Measurements from ENCODE around the gene HPCAL1. TPM values are rescaled to one million over a fixed set of nuclear protein-coding genes. Genes with fewer than 3 reads are reported as not detected.
A peak's percentile ranks its signal among the peaks of the same experiment; 100 is the strongest.

The HPCAL1 gene
- polyA plus RNA-seq, 3 donors: 82.1 to 99.5 (median 98.0) TPM

DNA sequence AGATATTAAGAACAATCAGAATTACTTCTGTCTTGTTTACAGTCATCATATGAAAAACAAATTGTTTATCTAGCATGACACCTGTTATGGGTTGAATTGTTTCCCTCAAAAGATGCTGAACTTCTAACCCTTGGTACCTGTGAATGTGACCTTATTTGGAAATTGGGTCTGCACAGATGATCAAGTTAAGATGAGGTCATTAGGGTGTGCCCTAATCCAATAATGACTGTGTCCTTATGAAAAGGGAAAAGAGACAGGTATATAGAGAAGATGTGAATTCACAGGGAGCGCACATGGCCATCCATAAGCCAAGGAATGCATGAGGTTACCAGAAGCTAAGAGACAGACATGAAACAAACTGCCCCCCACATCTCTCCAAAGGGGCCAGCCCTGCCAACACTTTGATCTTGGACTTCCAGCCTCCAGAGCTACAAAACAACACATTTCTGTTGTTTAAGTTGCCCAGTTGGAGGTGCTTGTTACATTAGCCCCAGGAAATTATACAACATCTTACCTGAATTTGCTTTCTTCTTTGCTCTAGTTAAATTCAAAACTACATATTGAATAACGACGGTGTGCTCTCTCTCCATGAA, 2.3 kb upstream of the HPCAL1 start:
- Histone ChIP-seq H3K4me2 (replicated peaks; ENCODE audit: extremely low read depth, low read length, poor library complexity, severe bottlenecking) (no peak overlapping the region), H3K4me1 (ENCODE audit: control insufficient read depth in 1 of 2, insufficient read depth in 2 of 2, low read length in 2 of 2) (peaks cover 50 to 79% of the 10 kb centered on the region in 2 donors), H3K27me3 (ENCODE audit: control insufficient read depth in 2 of 2, insufficient read depth in 2 of 2, low read length in 2 of 2) (no peaks in the 10 kb centered on the region), H3K4me3 (replicated peaks in 1 of 3; ENCODE audit: low read depth in 2 of 3, low read length in 3 of 3) (no peak overlapping the region), H3K9me3 (replicated peaks in 1 of 2; ENCODE audit: control insufficient read depth in 1 of 2, insufficient read depth in 1 of 2, low read length in 2 of 2) (no peaks in the 10 kb centered on the region), H2AFZ (ENCODE audit: insufficient read depth, low read depth, low read length, poor library complexity, severe bottlenecking) (no peak overlapping the region), H3K79me2 (ENCODE audit: insufficient read depth, low read length) (peaks cover 27% of the 10 kb centered on the region), H4K20me1 (ENCODE audit: insufficient read depth, low read length) (peaks cover 25% of the 10 kb centered on the region), H3K36me3 (replicated peaks in 1 of 2; ENCODE audit: control insufficient read depth in 1 of 2, insufficient read depth in 2 of 2, low read length in 2 of 2) (no peaks in the 10 kb centered on the region), H3K9ac (ENCODE audit: insufficient read depth, low read length, poor library complexity, severe bottlenecking) (no peak overlapping the region), H3K27ac (ENCODE audit: low read depth in 1 of 2, low read length in 2 of 2) (no peak overlapping the region)
- Mint-ChIP-seq H3K27me3 (ENCODE audit: low read depth in 3 of 3) (peaks cover 0 to 5% (median 1%) of the 10 kb centered on the region in 3 donors), H3K27ac (peak overlapping the region in 6 of 7 donors; percentile 5 to 91 (median 42)), H3K4me3 (peak overlapping the region in 1 of 2 donors; percentile 6), H3K36me3 (peaks cover 3 to 6% of the 10 kb centered on the region in 2 donors), H3K4me1 (peaks cover 71% of the 10 kb centered on the region), H3K9me3 (peaks cover 0 to 9% (median 0%) of the 10 kb centered on the region in 7 donors)
- intact Hi-C loops (cut with micrococcal nuclease): loop anchor here (2.0 to 10.0 kb wide), 4 partner anchors 16 to 178 kb away; partner anchors contain the start of gene RRM2 (in 2 of the 2)
- no peak for DNase-seq
- TF ChIP-seq, protein P1, sequence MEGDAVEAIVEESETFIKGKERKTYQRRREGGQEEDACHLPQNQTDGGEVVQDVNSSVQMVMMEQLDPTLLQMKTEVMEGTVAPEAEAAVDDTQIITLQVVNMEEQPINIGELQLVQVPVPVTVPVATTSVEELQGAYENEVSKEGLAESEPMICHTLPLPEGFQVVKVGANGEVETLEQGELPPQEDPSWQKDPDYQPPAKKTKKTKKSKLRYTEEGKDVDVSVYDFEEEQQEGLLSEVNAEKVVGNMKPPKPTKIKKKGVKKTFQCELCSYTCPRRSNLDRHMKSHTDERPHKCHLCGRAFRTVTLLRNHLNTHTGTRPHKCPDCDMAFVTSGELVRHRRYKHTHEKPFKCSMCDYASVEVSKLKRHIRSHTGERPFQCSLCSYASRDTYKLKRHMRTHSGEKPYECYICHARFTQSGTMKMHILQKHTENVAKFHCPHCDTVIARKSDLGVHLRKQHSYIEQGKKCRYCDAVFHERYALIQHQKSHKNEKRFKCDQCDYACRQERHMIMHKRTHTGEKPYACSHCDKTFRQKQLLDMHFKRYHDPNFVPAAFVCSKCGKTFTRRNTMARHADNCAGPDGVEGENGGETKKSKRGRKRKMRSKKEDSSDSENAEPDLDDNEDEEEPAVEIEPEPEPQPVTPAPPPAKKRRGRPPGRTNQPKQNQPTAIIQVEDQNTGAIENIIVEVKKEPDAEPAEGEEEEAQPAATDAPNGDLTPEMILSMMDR (IDR thresholded peaks at IDR 0.05): no peak
- no CpG with 5 or more reads among the region's 3 CpGs for WGBS (ENCODE audit: insufficient coverage)

DNA sequence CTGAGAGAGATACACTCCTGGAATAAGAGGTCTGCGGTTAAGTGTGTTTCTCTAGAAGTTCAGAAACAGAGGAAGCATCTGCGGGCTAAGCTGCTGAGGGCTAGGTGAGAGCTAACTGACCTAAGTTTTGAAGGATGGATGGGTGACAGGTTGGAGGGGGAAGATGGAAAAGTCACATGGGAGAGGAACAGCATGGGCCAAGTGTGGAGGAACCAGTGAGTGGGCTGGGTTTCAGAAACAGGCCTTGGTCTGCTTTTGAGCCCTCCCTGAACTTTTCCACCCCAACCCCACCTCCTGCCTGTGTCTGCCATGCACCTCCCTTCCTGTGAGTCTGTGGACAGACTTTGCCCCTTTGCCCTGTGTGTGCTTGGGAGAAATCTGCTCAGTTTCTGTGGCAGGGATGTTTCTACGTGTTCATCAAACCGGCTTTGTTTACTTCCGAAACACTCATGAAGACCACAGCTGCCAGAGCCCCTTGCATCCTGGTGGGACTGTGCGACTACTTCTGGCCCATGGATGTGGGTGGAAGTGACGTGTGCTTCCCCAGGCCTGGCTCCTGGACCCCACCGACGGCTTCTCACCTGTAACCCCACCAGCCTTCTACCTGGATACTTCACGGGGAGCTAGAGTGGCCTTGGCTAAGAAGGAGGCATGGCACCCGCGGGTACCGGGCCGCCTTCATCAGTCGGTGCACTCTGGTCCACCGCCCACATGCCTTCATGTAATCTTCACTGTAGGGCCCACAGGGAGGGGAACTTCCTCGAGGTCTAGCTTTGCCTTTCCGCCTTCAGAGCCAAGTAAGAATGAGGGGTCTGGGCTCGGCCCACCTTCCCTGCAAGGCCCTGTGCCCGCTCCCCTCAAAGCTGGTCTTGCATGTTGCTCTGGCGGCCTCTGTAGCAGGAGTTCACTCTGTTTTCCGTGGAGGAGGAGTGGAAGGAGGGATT, 1.4 kb upstream of the HPCAL1 start:
- Histone ChIP-seq H3K4me2 (replicated peaks; ENCODE audit: extremely low read depth, low read length, poor library complexity, severe bottlenecking) (peak overlapping the region; percentile 99), H3K4me3 (replicated peaks in 1 of 3; ENCODE audit: low read depth in 2 of 3, low read length in 3 of 3) (peak overlapping the region in 1 of 3 experiments; percentile 93), H4K20me1 (ENCODE audit: insufficient read depth, low read length) (peaks cover 34% of the 10 kb centered on the region), H3K79me2 (ENCODE audit: insufficient read depth, low read length) (peaks cover 36% of the 10 kb centered on the region), H2AFZ (ENCODE audit: insufficient read depth, low read depth, low read length, poor library complexity, severe bottlenecking) (peak overlapping the region; percentile 61), H3K9me3 (replicated peaks in 1 of 2; ENCODE audit: control insufficient read depth in 1 of 2, insufficient read depth in 1 of 2, low read length in 2 of 2) (no peaks in the 10 kb centered on the region), H3K27ac (ENCODE audit: low read depth in 1 of 2, low read length in 2 of 2) (peak overlapping the region; percentile 87 to 94), H3K36me3 (replicated peaks in 1 of 2; ENCODE audit: control insufficient read depth in 1 of 2, insufficient read depth in 2 of 2, low read length in 2 of 2) (no peaks in the 10 kb centered on the region), H3K9ac (ENCODE audit: insufficient read depth, low read length, poor library complexity, severe bottlenecking) (peak overlapping the region; percentile 82), H3K27me3 (ENCODE audit: control insufficient read depth in 2 of 2, insufficient read depth in 2 of 2, low read length in 2 of 2) (no peaks in the 10 kb centered on the region), H3K4me1 (ENCODE audit: control insufficient read depth in 1 of 2, insufficient read depth in 2 of 2, low read length in 2 of 2) (peaks cover 58 to 86% of the 10 kb centered on the region in 2 donors)
- H3K27ac Mint-ChIP-seq: peak overlapping the region; percentile 73 to 91 (median 85)
- peaks cover 0 to 5% (median 3%) of the 10 kb centered on the region in 3 donors for H3K27me3 Mint-ChIP-seq (ENCODE audit: low read depth in 3 of 3)
- whole genome bisulfite sequencing (ENCODE audit: insufficient coverage): 64% methylated on average over 14 of the region's 22 CpGs
- H3K4me1 Mint-ChIP-seq: peaks cover 71% of the 10 kb centered on the region
- H3K4me3 Mint-ChIP-seq: peak overlapping the region; percentile 51 to 54
- DNase-seq: no peak
- TF ChIP-seq, protein P1 (IDR thresholded peaks at IDR 0.05): no peak
- H3K9me3 Mint-ChIP-seq: peaks cover 0 to 9% (median 0%) of the 10 kb centered on the region in 7 donors
- intact Hi-C loops (cut with micrococcal nuclease): loop anchor here (2.0 to 10.0 kb wide), 4 partner anchors 16 to 179 kb away; partner anchors contain the start of gene RRM2 (in 2 of the 2)
- H3K36me3 Mint-ChIP-seq: peaks cover 9 to 12% of the 10 kb centered on the region in 2 donors
